ENCODE data around the gene SOAT2.

The SOAT2 gene

GRCh38 chr12:53079226-53080117 lies 23.8 kb upstream of the SOAT2 start, which contains the start of gene SPRYD3:
Gene SPRYD3 (minus strand): TSS chr12:53079390. CDS start chr12:53079333, 57 bp downstream.
- TF ChIP-seq TEAD4 (IDR thresholded peaks at IDR 0.05) = peak; percentile 30; the same call in 1 of the 2 replicates
- TF ChIP-seq CREB1 (IDR thresholded peaks at IDR 0.05; ENCODE audit: low read depth) = peak; percentile 54
- peak; percentile 90 for TF ChIP-seq TAF1 (IDR thresholded peaks at IDR 0.05; ENCODE audit: low read depth)
- TF ChIP-seq NFIC (IDR thresholded peaks at IDR 0.05) = peak; percentile 70
- TF ChIP-seq ZBTB7A (IDR thresholded peaks at IDR 0.05; ENCODE audit: low read depth) = no peak
- 0 out of 2 replicates have a peak, but pooled peaks have one; percentile 29 for TF ChIP-seq YY1 (IDR thresholded peaks at IDR 0.05; ENCODE audit: low read depth)
- no peak for TF ChIP-seq RAD21 (IDR thresholded peaks at IDR 0.05; ENCODE audit: low read depth)
- peak; percentile 65 for TF ChIP-seq TCF12 (IDR thresholded peaks at IDR 0.05; ENCODE audit: low read depth)
- TF ChIP-seq CEBPB (IDR thresholded peaks at IDR 0.05) = no peak
- no peak for TF ChIP-seq USF1 (IDR thresholded peaks at IDR 0.05)
- TF ChIP-seq EP300 (IDR thresholded peaks at IDR 0.05; ENCODE audit: borderline replicate concordance) = peak; percentile 50
- TF ChIP-seq REST (IDR thresholded peaks at IDR 0.05; ENCODE audit: low read depth) = no peak
- TF ChIP-seq FOXM1 (IDR thresholded peaks at IDR 0.05; ENCODE audit: borderline replicate concordance, low read depth) = no peak
- peak; percentile 66 for TF ChIP-seq MAX (IDR thresholded peaks at IDR 0.05)
- TF ChIP-seq EGR1 (IDR thresholded peaks at IDR 0.05) = no peak; the same call in 1 of the 2 replicates

GRCh38 chr12:53082637-53083175 lies 20.6 kb upstream of the SOAT2 start:
- TF ChIP-seq NFIC (IDR thresholded peaks at IDR 0.05) (no peak), CREB1 (IDR thresholded peaks at IDR 0.05; ENCODE audit: low read depth) (no peak), TCF12 (IDR thresholded peaks at IDR 0.05; ENCODE audit: low read depth) (no peak), EGR1 (IDR thresholded peaks at IDR 0.05) (no peak), MAX (IDR thresholded peaks at IDR 0.05) (no peak), REST (IDR thresholded peaks at IDR 0.05; ENCODE audit: low read depth) (no peak), RAD21 (IDR thresholded peaks at IDR 0.05; ENCODE audit: low read depth) (no peak), YY1 (IDR thresholded peaks at IDR 0.05; ENCODE audit: low read depth) (no peak), USF1 (IDR thresholded peaks at IDR 0.05) (no peak), CEBPB (IDR thresholded peaks at IDR 0.05) (no peak), ZBTB7A (IDR thresholded peaks at IDR 0.05; ENCODE audit: low read depth) (no peak), TAF1 (IDR thresholded peaks at IDR 0.05; ENCODE audit: low read depth) (no peak), EP300 (IDR thresholded peaks at IDR 0.05; ENCODE audit: borderline replicate concordance) (no peak), FOXM1 (IDR thresholded peaks at IDR 0.05; ENCODE audit: borderline replicate concordance, low read depth) (no peak)

GRCh38 chr12:53086361-53086760 lies 16.9 kb upstream of the SOAT2 start:
- no peak for TF ChIP-seq EGR1 (IDR thresholded peaks at IDR 0.05)
- TF ChIP-seq REST (IDR thresholded peaks at IDR 0.05; ENCODE audit: low read depth) = no peak
- no peak for TF ChIP-seq ZBTB7A (IDR thresholded peaks at IDR 0.05; ENCODE audit: low read depth)
- TF ChIP-seq CREB1 (IDR thresholded peaks at IDR 0.05; ENCODE audit: low read depth) = no peak
- TF ChIP-seq FOXM1 (IDR thresholded peaks at IDR 0.05; ENCODE audit: borderline replicate concordance, low read depth) = no peak
- TF ChIP-seq TEAD4 (IDR thresholded peaks at IDR 0.05) = no peak
- TF ChIP-seq TCF12 (IDR thresholded peaks at IDR 0.05; ENCODE audit: low read depth) = no peak
- TF ChIP-seq RAD21 (IDR thresholded peaks at IDR 0.05; ENCODE audit: low read depth) = no peak
- no peak for TF ChIP-seq USF1 (IDR thresholded peaks at IDR 0.05)
